HepG2 (cell line): ENCODE data around the gene DENND4C. TPM values are rescaled to one million over a fixed set of nuclear protein-coding genes. Genes with fewer than 3 reads are reported as not detected.

Experiments used
- CBX5 ChIP-seq: sonication (generic); formaldehyde crosslinking; IDR thresholded peaks from 2 replicates; pipeline ENCODE4 v1.4.0; 2020; ENCODE audit warnings: missing genetic modification reagents, borderline replicate concordance
- DR1 ChIP-seq: sonication (generic); formaldehyde crosslinking; IDR thresholded peaks from 2 replicates; pipeline ENCODE4 v1.8.0; 2021; ENCODE audit warnings: mild to moderate bottlenecking, missing genetic modification reagents, inconsistent platforms
- DRAP1 ChIP-seq: IDR thresholded peaks from 2 replicates; pipeline ENCODE4 v1.6.1; 2016; ENCODE audit warnings: missing genetic modification reagents, missing compliant biosample characterization
- EP300 ChIP-seq, 3 experiments: sonication (generic) in 1 of 3; formaldehyde crosslinking in 1 of 3; IDR thresholded peaks; 2 replicates each; pipeline versions ENCODE4 v1.5.1 to v1.6.1; 2011 to 2020; ENCODE audit warnings: low read depth in 2 of 3, low read length in 2 of 3, borderline replicate concordance in 1 of 3, improper control_type of control experiment in 1 of 3, mild to moderate bottlenecking in 1 of 3, missing genetic modification reagents in 1 of 3, moderate library complexity in 1 of 3
- ETV5 ChIP-seq: IDR thresholded peaks from 2 replicates; pipeline ENCODE4 v1.6.1; 2018; ENCODE audit warnings: missing biosample characterization, missing genetic modification reagents, inconsistent platforms, borderline replicate concordance
- HNF4G ChIP-seq, 2 experiments: sonication (generic) in 1 of 2; formaldehyde crosslinking in 1 of 2; IDR thresholded peaks; 2 replicates each; pipeline versions ENCODE4 v1.4.0 to v1.6.1; 2011 to 2020; ENCODE audit warnings: borderline replicate concordance in 2 of 2, low read depth in 2 of 2, mild to moderate bottlenecking in 2 of 2, low read length in 1 of 2, missing genetic modification reagents in 1 of 2, moderate library complexity in 1 of 2
- MBNL3 ChIP-seq: fragments of 250-450 bp; sonication (Bioruptor Pico); conservative IDR thresholded peaks from 2 replicates; pipeline ENCODE4 v1.8.0; 2022; ENCODE audit warnings: mild to moderate bottlenecking, inconsistent platforms
- NKX3-1 ChIP-seq: sonication (generic); formaldehyde crosslinking; IDR thresholded peaks from 2 replicates; pipeline ENCODE4 v1.5.0; 2020; ENCODE audit warnings: missing genetic modification reagents
- POLR2AphosphoS5 ChIP-seq: IDR thresholded peaks from 2 replicates; pipeline ENCODE4 v1.6.1; 2012; ENCODE audit warnings: low read depth, low read length
- RELA ChIP-seq: sonication (generic); formaldehyde crosslinking; IDR thresholded peaks from 2 replicates; pipeline ENCODE4 v1.4.0; 2020; ENCODE audit warnings: missing genetic modification reagents
- TCF12 ChIP-seq, 2 experiments: fragments of 450-650 bp in 1 of 2; sonication (generic) in 1 of 2; formaldehyde crosslinking in 1 of 2; IDR thresholded peaks; 2 replicates each; pipeline versions ENCODE4 v1.6.1 to v1.8.0; 2017 to 2022; ENCODE audit warnings: antibody characterized with exemption in 1 of 2, mild to moderate bottlenecking in 1 of 2, missing genetic modification reagents in 1 of 2, moderate library complexity in 1 of 2
- TIGD3 ChIP-seq: sonication (generic); formaldehyde crosslinking; IDR thresholded peaks from 2 replicates; pipeline ENCODE4 v1.5.1; 2020; ENCODE audit warnings: mild to moderate bottlenecking, missing genetic modification reagents, borderline replicate concordance
- USF2 ChIP-seq, 2 experiments: sonication (generic) in 1 of 2; formaldehyde crosslinking in 1 of 2; IDR thresholded peaks; 2 replicates each; pipeline versions ENCODE4 v1.5.1 to v1.6.1; 2011 to 2020; ENCODE audit warnings: borderline replicate concordance in 1 of 2, low read depth in 1 of 2, low read length in 1 of 2, mild to moderate bottlenecking in 1 of 2, missing genetic modification reagents in 1 of 2, moderate library complexity in 1 of 2
- ZKSCAN8 ChIP-seq: IDR thresholded peaks from 2 replicates; pipeline ENCODE4 v1.6.1; 2016; ENCODE audit warnings: borderline replicate concordance, missing genetic modification reagents, missing compliant biosample characterization
- ZNF343 ChIP-seq: sonication (generic); formaldehyde crosslinking; IDR thresholded peaks from 2 replicates; pipeline ENCODE4 v1.4.0; 2020; ENCODE audit warnings: mild to moderate bottlenecking, missing genetic modification reagents
- ZNF556 ChIP-seq: sonication (generic); formaldehyde crosslinking; IDR thresholded peaks from 2 replicates; pipeline ENCODE4 v1.4.0; 2020; ENCODE audit warnings: mild to moderate bottlenecking, missing genetic modification reagents, borderline replicate concordance
- ZNF569 ChIP-seq: sonication (generic); formaldehyde crosslinking; IDR thresholded peaks from 2 replicates; pipeline ENCODE4 v1.5.0; 2020; ENCODE audit warnings: mild to moderate bottlenecking, missing genetic modification reagents, moderate library complexity, borderline replicate concordance
- ZNF597 ChIP-seq: sonication (generic); formaldehyde crosslinking; IDR thresholded peaks from 2 replicates; pipeline ENCODE4 v1.5.0; 2020; ENCODE audit warnings: missing genetic modification reagents
- ZNF616 ChIP-seq: sonication (generic); formaldehyde crosslinking; IDR thresholded peaks from 2 replicates; pipeline ENCODE4 v1.5.0; 2020; ENCODE audit warnings: low read depth, mild to moderate bottlenecking, missing genetic modification reagents
- ZNF644 ChIP-seq: IDR thresholded peaks from 2 replicates; pipeline ENCODE4 v1.6.1; 2016; ENCODE audit warnings: low read depth
- polyA plus RNA-seq, 8 experiments: library from polyadenylated mRNA; depleted of rRNA in 3 of 8; stranded (reverse) in 7 of 8; unstranded in 1 of 8; fragments of >200 nt; fragmentation: Illumina TruSeq in 4 of 8; extraction: Trizol in 4 of 8; gene quantifications; 2 replicates each; pipeline versions ENCODE4 v1.2.1 to v1.2.3, GENCODE V29; 2011 to 2016; ENCODE audit warnings: low read depth in 4 of 8, missing spikeins in 1 of 8, mixed read lengths in 1 of 8; ENCODE audit not compliant: insufficient read depth in 1 of 8
- total RNA-seq, 5 experiments: library from RNA; depleted of rRNA; stranded (reverse); fragments of >200 nt; fragmentation: Illumina TruSeq; extraction: Trizol; gene quantifications; 2 replicates each; pipeline ENCODE4 v1.2.3, GENCODE V29; 2016; ENCODE audit warnings: low read depth in 1 of 5
- TF ChIP-seq, protein P1 (sequence below), 2 experiments: fragments of 450-650 bp in 1 of 2; sonication (generic) in 1 of 2; formaldehyde crosslinking; IDR thresholded peaks; 2 replicates each; pipeline versions ENCODE4 v1.5.0 to v1.8.0; 2020 to 2022; ENCODE audit warnings: mild to moderate bottlenecking in 1 of 2, missing genetic modification reagents in 1 of 2

DENND4C gene
- total and polyA plus RNA-seq, 2 of the 13 experiments (the other 11 are each of a cell fraction or from before 2014, with no cell fraction given): 19.1 to 27.2 TPM

GRCh38 chr9:19229595-19230354, 718 bp upstream of the DENND4C start (continued):
- TF ChIP-seq EP300 (IDR thresholded peaks at IDR 0.05; ENCODE audit: low read depth in 2 of 2, low read length in 2 of 2) (no peak), EP300 (CRISPR knock-in tag; IDR thresholded peaks at IDR 0.05; ENCODE audit: borderline replicate concordance) (no peak), ZNF616 (CRISPR knock-in tag) (no peak), CBX5 (CRISPR knock-in tag) (no peak), USF2 (IDR thresholded peaks at IDR 0.05; ENCODE audit: low read depth, low read length) (no peak), USF2 (CRISPR knock-in tag; IDR thresholded peaks at IDR 0.05; ENCODE audit: borderline replicate concordance) (no peak), ZNF569 (CRISPR knock-in tag) (no peak), MBNL3 (CRISPR knock-in tag) (no peak), TCF12 (IDR thresholded peaks at IDR 0.05) (no peak), TCF12 (CRISPR knock-in tag; IDR thresholded peaks at IDR 0.05) (no peak), DRAP1 (CRISPR knock-in tag) (0 out of 2 replicates have a peak, but pooled peaks have one; percentile 3), DR1 (CRISPR knock-in tag) (no peak), ZNF343 (CRISPR knock-in tag) (no peak), POLR2AphosphoS5 (peak; percentile 76), HNF4G (IDR thresholded peaks at IDR 0.05; ENCODE audit: borderline replicate concordance, low read depth, low read length) (no peak), HNF4G (CRISPR knock-in tag; IDR thresholded peaks at IDR 0.05; ENCODE audit: borderline replicate concordance, low read depth) (0 out of 2 replicates have a peak, but pooled peaks have one; percentile 7), RELA (no peak), ETV5 (CRISPR knock-in tag) (0 out of 2 replicates have a peak, but pooled peaks have one; percentile 10), ZKSCAN8 (CRISPR knock-in tag) (no peak), TIGD3 (no peak), NKX3-1 (no peak), ZNF644 (CRISPR knock-in tag) (no peak), ZNF597 (CRISPR knock-in tag) (no peak), ZNF556 (CRISPR knock-in tag) (0 out of 2 replicates have a peak, but pooled peaks have one; percentile 38)
- TF ChIP-seq, protein P1, sequence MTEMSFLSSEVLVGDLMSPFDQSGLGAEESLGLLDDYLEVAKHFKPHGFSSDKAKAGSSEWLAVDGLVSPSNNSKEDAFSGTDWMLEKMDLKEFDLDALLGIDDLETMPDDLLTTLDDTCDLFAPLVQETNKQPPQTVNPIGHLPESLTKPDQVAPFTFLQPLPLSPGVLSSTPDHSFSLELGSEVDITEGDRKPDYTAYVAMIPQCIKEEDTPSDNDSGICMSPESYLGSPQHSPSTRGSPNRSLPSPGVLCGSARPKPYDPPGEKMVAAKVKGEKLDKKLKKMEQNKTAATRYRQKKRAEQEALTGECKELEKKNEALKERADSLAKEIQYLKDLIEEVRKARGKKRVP (CRISPR knock-in tag; IDR thresholded peaks at IDR 0.05): no peak
